ENCODE data around the gene CCDC77. TPM values are rescaled to one million over a fixed set of nuclear protein-coding genes. Genes with fewer than 3 reads are reported as not detected.

CCDC77 gene
- total RNA-seq, 4 donors from 2014 or later, result 3.4 to 18.3 (median 5.7) TPM

DNA sequence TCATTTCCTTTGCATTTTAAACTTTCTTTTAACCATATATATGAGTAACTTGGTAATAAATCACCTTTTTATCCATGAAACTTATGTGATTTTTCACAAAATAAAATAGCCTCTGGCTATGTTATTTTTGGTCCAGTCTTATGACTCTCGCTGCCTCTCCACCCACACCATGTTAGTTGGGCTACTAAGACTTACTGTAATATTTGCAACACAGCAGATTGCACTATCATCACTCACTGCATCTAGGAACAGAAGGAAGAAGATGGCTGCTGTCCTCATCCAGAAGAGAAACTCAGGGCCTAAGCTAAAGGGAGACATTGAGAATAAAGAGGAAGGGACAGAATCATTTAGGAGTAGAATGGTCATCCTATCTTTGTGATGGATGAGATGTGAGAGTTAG is 45.7 kb downstream of the CCDC77 start:
- DNase-seq (ENCODE audit: low spot score in 2 of 2), result no peak
- 83 to 87% methylated on average over 1 of the region's 1 CpG for WGBS, 2 donors
- no peak overlapping the region for H3K4me3 ChIP-seq (ENCODE audit: low read depth, poor library complexity, severe bottlenecking)
- intact Hi-C loops (cut with DNase I; ENCODE audit: low total_unique reads), result no loop called here
- TF ChIP-seq, protein P1, sequence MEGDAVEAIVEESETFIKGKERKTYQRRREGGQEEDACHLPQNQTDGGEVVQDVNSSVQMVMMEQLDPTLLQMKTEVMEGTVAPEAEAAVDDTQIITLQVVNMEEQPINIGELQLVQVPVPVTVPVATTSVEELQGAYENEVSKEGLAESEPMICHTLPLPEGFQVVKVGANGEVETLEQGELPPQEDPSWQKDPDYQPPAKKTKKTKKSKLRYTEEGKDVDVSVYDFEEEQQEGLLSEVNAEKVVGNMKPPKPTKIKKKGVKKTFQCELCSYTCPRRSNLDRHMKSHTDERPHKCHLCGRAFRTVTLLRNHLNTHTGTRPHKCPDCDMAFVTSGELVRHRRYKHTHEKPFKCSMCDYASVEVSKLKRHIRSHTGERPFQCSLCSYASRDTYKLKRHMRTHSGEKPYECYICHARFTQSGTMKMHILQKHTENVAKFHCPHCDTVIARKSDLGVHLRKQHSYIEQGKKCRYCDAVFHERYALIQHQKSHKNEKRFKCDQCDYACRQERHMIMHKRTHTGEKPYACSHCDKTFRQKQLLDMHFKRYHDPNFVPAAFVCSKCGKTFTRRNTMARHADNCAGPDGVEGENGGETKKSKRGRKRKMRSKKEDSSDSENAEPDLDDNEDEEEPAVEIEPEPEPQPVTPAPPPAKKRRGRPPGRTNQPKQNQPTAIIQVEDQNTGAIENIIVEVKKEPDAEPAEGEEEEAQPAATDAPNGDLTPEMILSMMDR (IDR thresholded peaks at IDR 0.05), result no peak
- no peak for TF ChIP-seq POLR2A (IDR thresholded peaks at IDR 0.05)

DNA sequence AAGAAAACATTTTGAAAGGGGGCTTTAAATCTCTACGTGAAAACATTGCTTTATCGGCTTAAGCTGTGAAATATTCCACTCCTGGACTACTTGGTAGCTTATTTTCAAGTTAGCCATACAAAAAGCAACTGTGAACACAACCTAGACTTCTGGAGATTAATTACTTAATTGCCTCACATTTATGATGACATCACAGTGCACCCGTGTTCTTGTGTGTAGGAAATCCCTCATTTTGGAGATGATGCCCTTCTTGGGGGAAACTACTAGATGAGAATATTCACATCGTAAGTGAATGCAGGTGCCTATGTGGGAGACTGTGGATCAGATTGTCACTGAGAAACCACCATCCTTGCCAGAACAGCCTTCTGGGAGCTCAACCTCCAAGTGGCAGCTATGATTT is 47.8 kb downstream of the CCDC77 start:
- 72 to 83% methylated on average over 4 of the region's 4 CpGs for WGBS, 2 donors
- no peak for DNase-seq (ENCODE audit: low spot score in 2 of 2)
- TF ChIP-seq, protein P1 (IDR thresholded peaks at IDR 0.05), result no peak
- TF ChIP-seq POLR2A (IDR thresholded peaks at IDR 0.05), result no peak
- intact Hi-C loops (cut with DNase I; ENCODE audit: low total_unique reads), result no loop called here
- no peak overlapping the region for H3K4me3 ChIP-seq (ENCODE audit: low read depth, poor library complexity, severe bottlenecking)

DNA sequence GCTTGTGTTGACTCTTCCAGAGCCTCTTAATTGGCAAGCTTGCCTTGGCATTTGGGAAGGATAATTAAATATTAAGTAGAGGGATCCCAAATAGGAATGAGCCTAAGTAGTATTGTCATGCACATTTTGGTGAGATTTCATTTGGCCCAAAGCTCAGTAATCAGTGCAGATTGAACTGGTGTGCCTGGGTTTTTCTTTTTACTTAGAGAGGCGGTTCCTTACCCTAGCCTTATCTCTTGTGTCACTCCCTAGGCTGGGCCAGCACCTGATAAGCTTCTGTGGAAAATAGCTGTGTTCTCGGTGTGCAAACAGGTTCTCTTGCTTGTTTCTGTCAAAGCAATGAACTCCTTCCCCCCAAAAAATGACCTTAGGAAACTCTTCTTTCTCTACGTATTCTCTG is 49.0 kb downstream of the CCDC77 start:
- no peak for TF ChIP-seq POLR2A (IDR thresholded peaks at IDR 0.05)
- TF ChIP-seq, protein P1 (IDR thresholded peaks at IDR 0.05), result no peak
- 60 to 68% methylated on average over 3 of the region's 3 CpGs for WGBS, 2 donors
- no peak for DNase-seq (ENCODE audit: low spot score in 2 of 2)
- H3K4me3 ChIP-seq (ENCODE audit: low read depth, poor library complexity, severe bottlenecking), result no peak overlapping the region
- intact Hi-C loops (cut with DNase I; ENCODE audit: low total_unique reads), result loop anchor here (5.0 kb wide), 1 partner anchor 97 kb away; no protein-coding TSS in a partner anchor

DNA sequence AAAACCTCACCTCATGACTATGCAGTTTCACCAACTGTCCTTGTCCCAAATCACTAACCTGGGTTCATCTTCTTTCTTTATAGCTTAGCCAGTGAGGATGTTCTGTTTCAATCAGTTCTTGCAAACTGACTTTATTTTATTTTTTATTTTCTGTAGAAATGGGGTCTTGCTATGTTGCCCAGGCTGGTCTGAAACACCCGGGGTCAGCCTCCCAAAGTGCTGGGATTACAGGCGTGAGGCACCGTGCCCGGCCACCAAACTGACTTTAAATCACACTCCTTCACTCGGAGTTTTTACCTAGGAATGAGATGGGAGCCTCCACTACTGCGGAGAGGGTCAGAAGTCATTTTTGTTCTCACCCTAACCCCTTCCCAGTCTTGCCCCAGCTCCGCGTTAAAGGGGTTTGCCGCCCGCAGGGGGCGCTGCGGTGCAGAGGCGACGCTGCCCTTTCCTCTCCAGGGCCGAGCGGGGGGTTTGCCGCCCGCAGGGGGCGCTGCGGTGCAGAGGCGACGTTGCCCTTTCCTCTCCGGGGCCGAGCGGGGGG is 51.3 kb downstream of the CCDC77 start:
- H3K4me3 ChIP-seq (ENCODE audit: low read depth, poor library complexity, severe bottlenecking), result no peak overlapping the region
- intact Hi-C loops (cut with DNase I; ENCODE audit: low total_unique reads), result loop anchor here (5.0 kb wide), 1 partner anchor 95 kb away; no protein-coding TSS in a partner anchor
- 48 to 52% methylated on average over 13 to 16 of the region's 25 CpGs for WGBS, 2 donors
- DNase-seq (ENCODE audit: low spot score in 2 of 2), result no peak
- TF ChIP-seq, protein P1 (IDR thresholded peaks at IDR 0.05), result no peak
- no peak for TF ChIP-seq POLR2A (IDR thresholded peaks at IDR 0.05)

DNA sequence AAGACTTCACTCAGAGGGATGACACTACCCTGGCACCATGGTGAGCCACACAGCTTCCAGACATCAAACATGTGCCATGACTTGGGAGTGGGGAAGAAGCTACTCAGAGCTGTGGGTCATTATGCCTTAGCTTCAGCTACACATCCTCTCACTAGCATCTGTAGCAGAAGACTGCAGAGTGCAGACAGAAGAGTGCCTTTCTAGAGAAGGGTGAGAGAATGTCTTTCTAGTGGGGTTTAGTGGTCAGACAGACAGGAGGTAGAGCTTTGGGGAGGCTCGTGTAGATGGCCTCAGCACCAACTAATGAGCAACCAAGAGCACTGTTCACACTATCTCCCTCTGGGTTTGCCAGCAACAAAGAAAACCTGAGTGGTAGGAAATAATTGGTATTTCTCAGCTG is 53.4 kb downstream of the CCDC77 start:
- intact Hi-C loops (cut with DNase I; ENCODE audit: low total_unique reads), result loop anchor here (5.0 kb wide), 1 partner anchor 92 kb away; no protein-coding TSS in a partner anchor
- 65 to 88% methylated on average over 1 of the region's 1 CpG for WGBS, 2 donors
- TF ChIP-seq, protein P1 (IDR thresholded peaks at IDR 0.05), result no peak
- no peak for TF ChIP-seq POLR2A (IDR thresholded peaks at IDR 0.05)

DNA sequence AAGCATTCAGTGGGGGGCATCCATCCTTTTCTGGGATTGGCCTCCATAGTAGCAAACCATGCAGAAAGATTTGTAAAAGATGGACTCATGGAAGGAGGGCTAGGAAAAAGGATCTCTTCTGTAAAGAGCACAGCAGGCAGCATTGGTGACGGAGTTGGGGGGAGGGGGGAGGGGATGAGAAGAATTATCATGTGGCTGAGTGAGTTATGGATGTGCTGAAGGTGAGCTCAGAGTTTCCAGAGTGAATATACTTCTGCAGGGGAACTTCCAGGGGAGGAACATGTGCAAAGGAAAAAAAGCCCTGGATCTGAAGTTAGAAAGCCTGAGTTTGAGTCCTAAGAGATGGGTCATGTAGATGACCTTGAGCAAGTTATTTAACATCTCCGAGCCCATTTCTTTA is 54.4 kb downstream of the CCDC77 start:
- H3K4me3 ChIP-seq (ENCODE audit: low read depth, poor library complexity, severe bottlenecking), result no peak overlapping the region
- intact Hi-C loops (cut with DNase I; ENCODE audit: low total_unique reads), result no loop called here
- TF ChIP-seq, protein P1 (IDR thresholded peaks at IDR 0.05), result no peak
- TF ChIP-seq POLR2A (IDR thresholded peaks at IDR 0.05), result no peak
- 55 to 57% methylated on average over 2 of the region's 2 CpGs for WGBS, 2 donors
- no peak for DNase-seq (ENCODE audit: low spot score in 2 of 2)

More for the DNA sequence above, 53.4 kb downstream of the CCDC77 start:
- no peak for DNase-seq (ENCODE audit: low spot score in 2 of 2)
- H3K4me3 ChIP-seq (ENCODE audit: low read depth, poor library complexity, severe bottlenecking), result no peak overlapping the region

Data from lower leg skin (tissue), 4 donors.